Activated CD4-positive, alpha-beta T cell treated with anti-CD3 and anti-CD28 coated beads for 36 hours (primary cell): ENCODE data around the gene LTB4R2. TPM values are rescaled to one million over a fixed set of nuclear protein-coding genes. Genes with fewer than 3 reads are reported as not detected.
"Not testable (repeated sequence)": the region's sequence is repeated elsewhere in the genome, so short reads cannot be mapped to it uniquely, and the experiment has no call there.

Source experiments
- ATAC-seq: fragments of 200-7000 bp; cut with Tn5 transposase; one replicate; pipeline ENCODE4 v1.10.0; 2021; ENCODE audit warnings: mild to moderate bottlenecking, moderate library complexity
- CTCF ChIA-PET: fragments of 350-600 bp; sonication (Branson Sonifier 250); formaldehyde crosslinking; loops from one replicate; lab custom pipeline; 2021; ENCODE audit warnings: antibody characterized with exemption; lab: Charles Lee
- POLR2A ChIA-PET: fragments of 350-600 bp; sonication (Branson Sonifier 250); formaldehyde crosslinking; loops from one replicate; lab custom pipeline; 2021; ENCODE audit warnings: antibody characterized with exemption, inconsistent platforms; lab: Charles Lee
- DNase-seq: peaks from one replicate; pipeline ENCODE4 v3.0.0-alpha.2; 2020
- H3K27ac Mint-ChIP-seq: one replicate; pipeline ENCODE4 v1.8.0; 2021; ENCODE audit warnings: mixed read lengths
- H3K27me3 Mint-ChIP-seq: one replicate; pipeline ENCODE4 v1.8.0; 2021; ENCODE audit warnings: mixed read lengths
- H3K36me3 Mint-ChIP-seq: one replicate; pipeline ENCODE4 v1.8.0; 2021; ENCODE audit warnings: low read depth, mixed read lengths
- H3K4me1 Mint-ChIP-seq: one replicate; pipeline ENCODE4 v1.8.0; 2021; ENCODE audit warnings: mixed read lengths
- H3K4me3 Mint-ChIP-seq: one replicate; pipeline ENCODE4 v1.8.0; 2021; ENCODE audit warnings: mild to moderate bottlenecking, moderate library complexity, mixed read lengths
- H3K9me3 Mint-ChIP-seq: one replicate; pipeline ENCODE4 v1.8.0; 2021; ENCODE audit warnings: low read depth, mixed read lengths
- intact Hi-C, 2 experiments: fragments of 100-400 bp; cut with DNase I in 1 of 2; cut with micrococcal nuclease in 1 of 2; formaldehyde crosslinking; loops; one replicate each; pipeline versions ENCODE4 v1.14.2 to v1.15.1; 2022 to 2024; cut with DNase I, micrococcal nuclease
- total RNA-seq, 2 experiments: library from RNA; stranded (reverse); gene quantifications; one replicate each; pipeline ENCODE4 v1.2.3, GENCODE V29; 2021

LTB4R2 gene
- total RNA-seq, 2 experiments from 2014 or later: 7.5 to 9.5 TPM

DNA sequence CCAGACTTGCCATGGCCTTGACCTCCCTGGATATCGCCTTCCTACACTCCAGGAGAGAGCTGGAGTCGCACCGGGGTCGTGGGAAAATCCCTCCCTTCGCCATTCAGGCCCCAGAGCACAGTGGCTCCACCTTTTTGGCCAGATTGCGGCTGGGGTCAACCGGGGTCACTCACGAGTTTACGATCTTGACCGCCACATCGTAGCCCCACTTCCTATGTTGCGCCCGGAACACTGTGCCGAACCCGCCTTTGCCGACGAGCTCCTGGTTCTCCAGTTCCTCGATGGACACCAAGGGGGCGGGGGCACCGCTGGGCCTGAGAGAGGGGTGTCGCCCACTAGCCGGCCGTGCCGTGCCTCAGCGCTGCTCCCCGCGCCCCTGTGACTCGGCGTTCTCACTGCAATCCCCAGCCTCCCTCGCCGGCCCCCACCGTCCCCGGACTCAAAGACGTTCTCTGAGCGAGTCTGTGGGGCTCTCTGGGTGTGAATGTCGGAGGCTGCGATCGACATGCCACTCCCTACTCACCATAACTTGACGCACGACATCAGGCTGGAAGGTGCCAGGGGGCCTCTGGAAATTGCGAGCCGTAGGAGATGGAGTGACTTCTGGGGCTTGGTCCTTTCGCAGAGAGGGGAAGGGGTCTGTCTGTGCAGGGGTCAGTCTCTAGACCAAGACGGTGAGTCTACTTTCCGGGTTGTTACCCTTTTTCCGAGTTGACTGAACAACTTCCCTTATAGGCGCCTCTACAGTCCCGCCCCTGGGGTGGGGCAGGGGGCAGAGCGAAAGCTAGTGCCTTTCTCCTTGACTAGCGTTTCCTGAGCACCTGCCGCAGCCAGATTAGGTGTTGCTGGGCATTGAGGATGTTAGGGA is 29.6 kb downstream of the LTB4R2 start, which contains the start of gene RIPK3:
RIPK3 (minus strand) TSS at position 708 of the 868 bp plus-strand sequence; CDS start at position 543, 165 bp downstream.
- DNase-seq (peak; percentile 82), ATAC-seq (peak; percentile 95)
- peak within 1 kb of the TSS; percentile 85 for H3K4me3 Mint-ChIP-seq
- intact Hi-C loops: loop anchor here in 1 of 2 experiments (2.0 kb wide), 1 partner anchor 27 kb away; no protein-coding TSS in a partner anchor
- H3K36me3 Mint-ChIP-seq: peaks cover 8% of the 10 kb centered on the region
- peaks cover 17% of the 10 kb centered on the region for H3K4me1 Mint-ChIP-seq
- ChIA-PET CTCF (interaction anchor here (0.6 to 7.6 kb wide), 18 partner anchors 7 to 192 kb away, joined by 3 to 76 read pairs (median 4); partner anchors contain the start of genes CBLN3, KHNYN, RNF31 and TINF2), POLR2A (interaction anchor here (1.4 to 2.0 kb wide), 2 partner anchors 92 to 95 kb away, joined by 6 to 10 read pairs; no protein-coding TSS in a partner anchor)
- peak within 1 kb of the TSS; percentile 81 for H3K27ac Mint-ChIP-seq
- H3K27me3 Mint-ChIP-seq: peaks cover 15% of the 10 kb centered on the region
- H3K9me3 Mint-ChIP-seq: no peaks in the 10 kb centered on the region

DNA sequence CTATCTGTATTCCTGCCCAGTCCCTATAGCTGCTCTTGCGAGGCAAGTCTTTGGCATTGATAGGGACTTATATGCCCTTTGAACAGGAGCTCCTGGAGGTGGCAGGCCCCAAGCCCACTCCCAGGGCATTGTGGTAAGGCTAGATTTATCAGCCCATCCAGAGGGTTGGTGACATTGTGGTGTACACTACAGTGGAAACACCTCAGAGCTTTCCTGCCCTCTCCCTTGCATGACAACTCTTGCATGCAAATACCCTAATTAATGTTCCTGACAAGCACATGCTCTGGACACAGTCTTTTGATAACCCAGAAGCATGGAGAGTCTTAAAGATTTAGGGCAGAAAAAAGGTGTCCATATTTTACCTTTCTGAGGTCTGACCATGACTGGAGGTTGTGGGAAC is 30.7 kb downstream of the LTB4R2 start:
- POLR2A ChIA-PET: interaction anchor here (1.4 kb wide), 1 partner anchor 94 kb away, joined by 6 read pairs; no protein-coding TSS in a partner anchor
- CTCF ChIA-PET: interaction anchor here (0.6 to 7.6 kb wide), 11 partner anchors 8 to 101 kb away, joined by 3 to 76 read pairs (median 4); partner anchors contain the start of genes CBLN3, KHNYN and TINF2
- Mint-ChIP-seq H3K27ac (no peak overlapping the region), H3K4me3 (no peak overlapping the region), H3K4me1 (peaks cover 12% of the 10 kb centered on the region), H3K27me3 (peaks cover 10% of the 10 kb centered on the region), H3K9me3 (no peaks in the 10 kb centered on the region), H3K36me3 (peaks cover 8% of the 10 kb centered on the region)
- intact Hi-C loops: loop anchor here in 1 of 2 experiments (2.0 kb wide), 1 partner anchor 26 kb away; no protein-coding TSS in a partner anchor
- ATAC-seq (no peak), DNase-seq (no peak)

DNA sequence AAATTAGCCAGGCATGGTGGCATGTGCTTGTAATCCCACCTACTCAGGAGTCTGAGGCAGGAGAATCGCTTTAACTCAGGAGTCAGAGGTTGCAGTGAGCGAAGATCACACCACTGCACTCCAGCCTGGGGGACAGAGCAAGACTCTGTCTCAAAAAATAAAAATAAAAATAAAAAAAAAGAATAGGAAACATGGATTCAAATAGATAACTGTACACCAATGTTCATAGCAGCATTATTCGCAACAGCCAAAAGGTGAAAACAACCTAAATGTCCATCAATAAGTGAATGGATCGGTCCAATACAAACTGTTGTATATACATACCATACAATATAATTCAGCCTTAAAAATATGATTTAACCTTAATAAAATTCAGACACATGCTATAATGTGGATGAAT is 32.9 kb downstream of the LTB4R2 start:
- ATAC-seq (no peak), DNase-seq (no peak)
- H3K4me3 Mint-ChIP-seq: no peak overlapping the region
- intact Hi-C loops: no loop called here
- no peaks in the 10 kb centered on the region for H3K9me3 Mint-ChIP-seq
- CTCF ChIA-PET: interaction anchor here (1.0 to 7.6 kb wide), 4 partner anchors 9 to 88 kb away, joined by 3 to 76 read pairs (median 10); partner anchors contain the start of genes CBLN3 and KHNYN
- peaks cover 16% of the 10 kb centered on the region for H3K27me3 Mint-ChIP-seq
- H3K36me3 Mint-ChIP-seq: no peaks in the 10 kb centered on the region
- H3K27ac Mint-ChIP-seq: no peak overlapping the region
- H3K4me1 Mint-ChIP-seq: peaks cover 12% of the 10 kb centered on the region
- POLR2A ChIA-PET: no interaction called here

DNA sequence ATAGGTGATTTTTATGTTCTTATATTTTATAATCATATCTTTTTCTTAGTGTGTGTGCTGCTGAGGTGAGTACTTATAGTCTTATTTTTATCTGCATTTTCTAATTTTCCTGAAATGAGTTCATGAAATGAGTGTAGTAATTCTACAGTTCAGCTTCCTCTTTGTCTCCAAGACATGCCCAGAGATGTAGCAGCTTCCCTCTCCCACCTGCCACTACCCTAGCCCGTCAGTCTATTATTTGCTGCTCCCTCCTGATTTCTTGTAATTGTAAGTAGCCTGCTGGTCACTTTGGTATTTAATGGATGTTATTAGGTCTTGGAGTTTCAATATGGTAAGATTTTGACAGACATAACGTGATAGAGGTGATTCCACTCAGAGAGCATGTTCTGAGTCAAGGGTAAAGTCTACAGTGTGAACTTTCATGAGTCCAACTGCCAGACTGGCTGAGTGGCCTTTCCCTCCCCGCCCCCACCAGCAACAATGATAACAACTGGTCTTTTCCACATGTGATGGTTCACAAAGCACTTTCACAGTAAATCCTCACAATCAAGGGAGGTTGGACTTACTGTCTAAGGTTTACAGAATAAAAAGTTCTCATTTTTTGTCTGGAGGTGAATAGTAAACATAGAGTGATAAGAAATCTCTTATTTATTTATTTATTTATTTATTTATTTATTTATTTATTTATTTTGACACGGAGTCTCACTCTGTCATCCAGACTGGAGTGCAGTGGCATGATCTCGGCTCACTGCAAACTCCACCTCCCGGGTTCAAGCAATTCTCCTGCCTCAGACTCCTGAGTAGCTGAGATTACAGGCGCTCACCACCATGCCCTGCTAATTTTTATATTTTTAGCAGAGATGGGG is 34.1 kb downstream of the LTB4R2 start:
- Mint-ChIP-seq H3K27ac (no peak overlapping the region), H3K27me3 (peaks cover 16% of the 10 kb centered on the region), H3K4me3 (no peak overlapping the region), H3K9me3 (no peaks in the 10 kb centered on the region), H3K4me1 (peaks cover 7% of the 10 kb centered on the region), H3K36me3 (no peaks in the 10 kb centered on the region)
- ATAC-seq: no peak
- intact Hi-C loops: no loop called here
- ChIA-PET POLR2A (no interaction called here), CTCF (interaction anchor here (1.3 to 3.3 kb wide), 3 partner anchors 10 to 88 kb away, joined by 4 to 16 read pairs (median 5); no protein-coding TSS in a partner anchor)
- DNase-seq: no peak

DNA sequence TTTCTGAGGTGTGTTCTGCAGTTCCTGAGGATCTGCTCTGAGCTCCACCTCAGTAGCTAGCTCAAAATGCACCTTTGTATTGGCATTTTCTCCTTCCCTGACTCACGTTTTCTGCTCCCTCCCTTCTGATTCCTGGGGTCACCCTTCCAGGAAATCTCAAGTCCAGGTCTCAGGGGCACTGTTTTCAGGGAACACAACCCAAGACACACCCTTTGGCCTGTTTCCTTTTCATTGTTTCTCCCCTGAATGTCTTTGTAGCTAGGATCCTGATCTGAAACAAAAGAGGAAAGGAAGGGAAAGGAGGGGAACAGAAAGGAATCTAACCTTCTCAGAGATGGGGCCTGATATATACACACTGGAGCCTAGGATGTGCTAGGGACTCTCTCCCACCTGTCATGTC is 37.2 kb downstream of the LTB4R2 start:
- POLR2A ChIA-PET: no interaction called here
- Mint-ChIP-seq H3K4me3 (no peak overlapping the region), H3K27ac (no peak overlapping the region), H3K4me1 (no peaks in the 10 kb centered on the region), H3K9me3 (no peaks in the 10 kb centered on the region), H3K36me3 (no peaks in the 10 kb centered on the region), H3K27me3 (peaks cover 32% of the 10 kb centered on the region)
- CTCF ChIA-PET: interaction anchor here (0.6 to 3.2 kb wide), 5 partner anchors 8 to 90 kb away, joined by 3 to 14 read pairs (median 5); partner anchors contain the start of gene RIPK3
- intact Hi-C loops: no loop called here
- ATAC-seq (no peak), DNase-seq (no peak)

DNA sequence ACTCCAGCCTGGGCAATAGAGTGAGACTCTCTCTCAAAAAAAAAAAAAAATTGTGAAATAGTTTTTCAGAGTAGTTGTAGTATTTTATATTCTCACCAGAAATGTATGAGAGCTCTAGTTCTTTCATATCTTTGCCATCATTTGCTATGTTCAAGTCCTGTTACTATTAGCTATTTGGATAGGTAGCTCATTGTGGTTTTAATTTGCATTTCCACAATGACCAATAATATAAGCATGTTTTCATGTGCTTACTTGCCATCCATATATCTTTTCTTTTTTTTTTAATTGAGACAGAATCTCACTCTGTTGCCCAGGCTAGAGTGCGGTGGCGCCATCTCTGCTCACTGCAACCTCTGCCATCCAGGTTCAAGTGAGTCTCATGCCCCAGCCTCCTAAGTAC is 38.2 kb downstream of the LTB4R2 start:
- intact Hi-C loops: no loop called here
- ATAC-seq (no peak), DNase-seq (no peak)
- Mint-ChIP-seq H3K36me3 (no peaks in the 10 kb centered on the region), H3K4me3 (no peak overlapping the region), H3K9me3 (no peaks in the 10 kb centered on the region), H3K27me3 (peaks cover 36% of the 10 kb centered on the region), H3K4me1 (no peaks in the 10 kb centered on the region), H3K27ac (no peak overlapping the region)
- ChIA-PET POLR2A (no interaction called here), CTCF (interaction anchor here (0.6 to 1.6 kb wide), 4 partner anchors 9 to 51 kb away, joined by 4 to 7 read pairs (median 4); partner anchors contain the start of gene RIPK3)

DNA sequence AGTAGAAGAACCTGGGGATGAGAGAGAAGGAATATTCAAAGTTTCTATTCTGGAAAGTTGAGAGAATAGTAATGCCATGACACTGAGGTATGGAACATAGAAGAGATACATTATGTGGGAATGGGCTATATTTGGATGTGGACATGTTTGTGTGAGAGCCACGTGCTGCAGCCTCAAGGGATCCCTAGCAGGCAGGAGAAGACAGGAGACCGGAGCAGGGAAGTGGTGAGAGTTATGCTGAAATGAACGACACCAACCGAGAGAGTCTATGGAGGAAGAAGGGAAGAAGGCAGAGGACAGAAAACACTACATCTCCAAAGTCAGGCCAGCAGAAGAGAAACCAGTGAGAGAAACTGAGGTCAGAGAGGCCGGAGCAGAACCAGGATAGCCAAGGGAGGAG is 39.8 kb downstream of the LTB4R2 start:
- H3K9me3 Mint-ChIP-seq: no peaks in the 10 kb centered on the region
- no peaks in the 10 kb centered on the region for H3K36me3 Mint-ChIP-seq
- ChIA-PET POLR2A (no interaction called here), CTCF (interaction anchor here (0.6 to 0.8 kb wide), 2 partner anchors 11 to 22 kb away, joined by 3 read pairs; no protein-coding TSS in a partner anchor)
- peaks cover 35% of the 10 kb centered on the region for H3K27me3 Mint-ChIP-seq
- H3K4me3 Mint-ChIP-seq: no peak overlapping the region
- peaks cover 4% of the 10 kb centered on the region for H3K4me1 Mint-ChIP-seq
- intact Hi-C loops: loop anchor here in 1 of 2 experiments (5.0 kb wide), 1 partner anchor 58 kb away; no protein-coding TSS in a partner anchor
- no peak overlapping the region for H3K27ac Mint-ChIP-seq
- DNase-seq (no peak), ATAC-seq (no peak)

DNA sequence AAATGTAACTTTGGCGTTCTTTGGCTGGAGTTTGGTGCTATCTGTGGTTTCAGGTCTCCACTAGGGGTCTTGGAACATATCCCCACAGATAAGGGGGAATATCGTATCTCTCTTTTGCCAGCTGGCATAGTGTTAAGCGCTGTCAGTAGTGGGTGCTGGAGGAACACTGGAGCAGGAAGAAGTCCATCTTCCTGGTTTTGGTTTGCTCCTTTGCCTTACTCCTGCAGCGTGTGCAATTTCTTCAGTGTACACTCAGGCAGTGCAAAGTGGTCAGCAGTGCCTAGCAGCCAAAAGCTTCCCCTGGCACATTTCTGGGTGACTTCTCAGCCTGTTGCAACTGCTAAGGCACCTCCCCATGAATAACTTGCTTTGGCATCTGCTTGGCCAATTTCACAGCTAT is 41.6 kb downstream of the LTB4R2 start:
- no peaks in the 10 kb centered on the region for H3K9me3 Mint-ChIP-seq
- H3K27ac Mint-ChIP-seq: no peak overlapping the region
- no peak for ATAC-seq
- no peak for DNase-seq
- no peak overlapping the region for H3K4me3 Mint-ChIP-seq
- ChIA-PET POLR2A (interaction anchor here (0.9 kb wide), 1 partner anchor 18 kb away, joined by 4 read pairs; no protein-coding TSS in a partner anchor), CTCF (interaction anchor here (0.8 to 2.2 kb wide), 7 partner anchors 9 to 80 kb away, joined by 3 to 12 read pairs (median 3); partner anchors contain the start of gene KHNYN)
- H3K4me1 Mint-ChIP-seq: peaks cover 4% of the 10 kb centered on the region
- peaks cover 33% of the 10 kb centered on the region for H3K27me3 Mint-ChIP-seq
- intact Hi-C loops: loop anchor here in 1 of 2 experiments (5.0 kb wide), 1 partner anchor 56 kb away; no protein-coding TSS in a partner anchor
- H3K36me3 Mint-ChIP-seq: no peaks in the 10 kb centered on the region

DNA sequence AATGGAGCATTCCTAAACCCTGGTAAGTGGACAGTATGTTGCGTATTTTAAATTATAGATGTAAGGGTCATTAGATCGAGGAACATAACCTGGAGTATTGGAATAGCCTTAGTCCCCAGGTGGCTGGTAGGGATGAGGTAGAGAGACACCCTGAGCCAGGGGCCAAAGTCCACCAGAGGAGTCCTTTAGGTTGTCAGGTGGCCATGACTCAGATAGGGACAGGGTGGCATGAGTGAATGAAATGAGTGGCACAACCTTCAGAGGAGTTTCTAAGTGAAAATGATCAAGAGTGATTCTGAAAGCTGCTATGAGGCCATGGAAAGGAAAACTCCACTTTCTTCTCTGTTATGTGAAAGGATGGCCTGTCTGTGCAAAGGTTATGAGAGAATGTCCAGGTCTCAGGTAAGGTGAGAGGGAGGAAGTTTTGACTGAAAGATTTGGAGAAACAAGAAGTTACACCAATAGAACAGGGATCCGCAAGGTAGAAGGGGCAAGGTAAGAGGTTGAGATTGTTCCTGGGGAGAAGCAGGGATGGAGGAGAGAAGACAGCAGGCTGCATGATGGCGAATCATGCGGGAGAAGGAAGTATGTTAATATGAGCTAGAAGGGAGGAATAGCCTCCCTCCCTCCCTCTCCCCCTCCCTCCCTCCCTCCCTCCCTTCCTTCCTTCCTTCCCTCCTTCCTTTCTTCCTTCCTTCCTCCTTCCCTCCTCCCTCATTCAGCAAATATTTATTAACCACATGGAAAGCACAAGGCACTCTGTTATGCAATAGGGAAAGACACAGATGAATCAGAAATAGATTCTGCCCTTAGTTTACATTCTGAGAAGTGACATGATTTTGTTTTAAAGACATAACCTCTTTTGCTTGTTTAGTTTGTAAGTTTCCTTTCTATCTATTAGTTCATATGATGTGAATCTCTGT is 43.9 kb downstream of the LTB4R2 start:
- Mint-ChIP-seq H3K27ac (no peak overlapping the region), H3K27me3 (peaks cover 29% of the 10 kb centered on the region), H3K9me3 (no peaks in the 10 kb centered on the region), H3K36me3 (no peaks in the 10 kb centered on the region), H3K4me3 (no peak overlapping the region), H3K4me1 (peaks cover 4% of the 10 kb centered on the region)
- ChIA-PET CTCF (interaction anchor here (0.7 kb wide), 1 partner anchor 12 kb away, joined by 3 read pairs; no protein-coding TSS in a partner anchor), POLR2A (no interaction called here)
- no peak for DNase-seq
- ATAC-seq: peak; percentile 72
- intact Hi-C loops: loop anchor here in 1 of 2 experiments (5.0 kb wide), 1 partner anchor 53 kb away; no protein-coding TSS in a partner anchor

DNA sequence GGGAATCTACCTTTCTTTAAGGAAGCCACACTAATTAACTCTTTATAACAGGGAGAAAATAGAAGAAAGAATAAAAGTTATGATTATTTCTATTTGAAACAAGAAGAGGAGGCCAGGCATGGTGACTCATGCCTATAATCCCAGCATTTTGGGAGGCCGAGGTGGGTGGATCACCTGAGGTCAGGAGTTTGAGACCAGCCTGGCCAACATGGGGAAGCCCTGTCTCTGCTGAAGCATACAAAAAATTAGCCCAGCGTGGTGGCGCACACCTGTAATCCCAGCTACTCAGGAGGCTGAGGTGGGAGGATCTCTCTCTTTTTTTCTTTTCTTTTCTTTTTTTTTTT is 44.5 kb downstream of the LTB4R2 start:
- POLR2A ChIA-PET, ATAC-seq, H3K36me3 Mint-ChIP-seq, DNase-seq, H3K27ac Mint-ChIP-seq, H3K4me1 Mint-ChIP-seq, H3K9me3 Mint-ChIP-seq, H3K4me3 Mint-ChIP-seq, CTCF ChIA-PET: not testable (repeated sequence)
- peaks cover 27% of the 10 kb centered on the region for H3K27me3 Mint-ChIP-seq
- intact Hi-C loops: loop anchor here in 1 of 2 experiments (5.0 kb wide), 1 partner anchor 53 kb away; no protein-coding TSS in a partner anchor
